Neutrophil (primary cell): ENCODE measurements around the gene NEO1.

Experiments
- H3K27ac ChIP-seq: fragments of 200-600 bp; sonication (generic); 2 replicates; pipeline ENCODE4 v1.5.1; 2016; ENCODE audit warnings: mild to moderate bottlenecking, moderate library complexity
- H3K27me3 ChIP-seq: fragments of 200-600 bp; sonication (generic); 2 replicates; pipeline ENCODE4 v1.6.0; 2016; ENCODE audit warnings: mild to moderate bottlenecking
- H3K36me3 ChIP-seq: fragments of 200-600 bp; sonication (generic); 2 replicates; pipeline ENCODE4 v1.5.1; 2017
- H3K4me1 ChIP-seq, 2 experiments: fragments of 200-600 bp in 1 of 2; sonication (generic) in 1 of 2; 1 replicate in 1 of 2; 2 replicates in 1 of 2; pipeline versions ENCODE4 v1.5.1 to v1.6.1; 2013 to 2016; ENCODE audit warnings: low read depth in 1 of 2, low read length in 1 of 2, mild to moderate bottlenecking in 1 of 2, moderate library complexity in 1 of 2; ENCODE audit not compliant: control insufficient read depth in 1 of 2, insufficient read depth in 1 of 2
- H3K4me3 ChIP-seq, 2 experiments: fragments of 200-600 bp in 1 of 2; sonication (generic) in 1 of 2; 1 replicate in 1 of 2; 2 replicates in 1 of 2; pipeline ENCODE4 v1.5.1; 2013 to 2016; ENCODE audit warnings: low read depth in 1 of 2, low read length in 1 of 2, mild to moderate bottlenecking in 1 of 2, moderate library complexity in 1 of 2
- H3K9me3 ChIP-seq: fragments of 200-600 bp; sonication (generic); 2 replicates; pipeline ENCODE4 v1.5.1; 2016
- TF ChIP-seq, protein P1 (sequence below): fragments of 200-600 bp; sonication (generic); IDR thresholded peaks from 2 replicates; pipeline ENCODE4 v1.5.1; 2016; ENCODE audit warnings: antibody characterized with exemption

Gene NEO1

DNA sequence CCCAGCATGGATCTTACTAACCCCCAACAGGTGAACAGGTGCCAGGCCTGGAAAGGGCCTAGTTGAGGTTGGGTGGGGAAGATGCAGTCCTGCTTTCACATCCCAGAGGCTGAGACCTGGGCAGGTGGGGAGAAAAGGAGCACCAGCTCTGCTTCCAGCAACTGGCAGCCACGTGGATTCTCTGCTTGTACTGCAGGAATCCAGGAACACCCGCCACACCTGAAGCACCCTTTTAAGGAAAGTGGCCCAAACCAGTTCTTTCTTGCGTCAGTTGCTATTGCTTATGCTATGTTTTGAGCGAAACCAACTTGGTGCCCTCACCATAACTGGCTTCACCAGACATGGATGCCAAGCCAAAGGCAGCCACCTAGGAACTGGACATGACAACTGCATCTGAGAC is 28.1 kb upstream of the NEO1 start:
- Histone ChIP-seq H3K27me3 (peaks cover 81% of the 10 kb centered on the region), H3K4me3 (no peak overlapping the region), H3K9me3 (no peaks in the 10 kb centered on the region), H3K4me1 (no peaks in the 10 kb centered on the region), H3K27ac (no peak overlapping the region), H3K36me3 (no peaks in the 10 kb centered on the region)
- TF ChIP-seq, protein P1, sequence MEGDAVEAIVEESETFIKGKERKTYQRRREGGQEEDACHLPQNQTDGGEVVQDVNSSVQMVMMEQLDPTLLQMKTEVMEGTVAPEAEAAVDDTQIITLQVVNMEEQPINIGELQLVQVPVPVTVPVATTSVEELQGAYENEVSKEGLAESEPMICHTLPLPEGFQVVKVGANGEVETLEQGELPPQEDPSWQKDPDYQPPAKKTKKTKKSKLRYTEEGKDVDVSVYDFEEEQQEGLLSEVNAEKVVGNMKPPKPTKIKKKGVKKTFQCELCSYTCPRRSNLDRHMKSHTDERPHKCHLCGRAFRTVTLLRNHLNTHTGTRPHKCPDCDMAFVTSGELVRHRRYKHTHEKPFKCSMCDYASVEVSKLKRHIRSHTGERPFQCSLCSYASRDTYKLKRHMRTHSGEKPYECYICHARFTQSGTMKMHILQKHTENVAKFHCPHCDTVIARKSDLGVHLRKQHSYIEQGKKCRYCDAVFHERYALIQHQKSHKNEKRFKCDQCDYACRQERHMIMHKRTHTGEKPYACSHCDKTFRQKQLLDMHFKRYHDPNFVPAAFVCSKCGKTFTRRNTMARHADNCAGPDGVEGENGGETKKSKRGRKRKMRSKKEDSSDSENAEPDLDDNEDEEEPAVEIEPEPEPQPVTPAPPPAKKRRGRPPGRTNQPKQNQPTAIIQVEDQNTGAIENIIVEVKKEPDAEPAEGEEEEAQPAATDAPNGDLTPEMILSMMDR, result no peak

DNA sequence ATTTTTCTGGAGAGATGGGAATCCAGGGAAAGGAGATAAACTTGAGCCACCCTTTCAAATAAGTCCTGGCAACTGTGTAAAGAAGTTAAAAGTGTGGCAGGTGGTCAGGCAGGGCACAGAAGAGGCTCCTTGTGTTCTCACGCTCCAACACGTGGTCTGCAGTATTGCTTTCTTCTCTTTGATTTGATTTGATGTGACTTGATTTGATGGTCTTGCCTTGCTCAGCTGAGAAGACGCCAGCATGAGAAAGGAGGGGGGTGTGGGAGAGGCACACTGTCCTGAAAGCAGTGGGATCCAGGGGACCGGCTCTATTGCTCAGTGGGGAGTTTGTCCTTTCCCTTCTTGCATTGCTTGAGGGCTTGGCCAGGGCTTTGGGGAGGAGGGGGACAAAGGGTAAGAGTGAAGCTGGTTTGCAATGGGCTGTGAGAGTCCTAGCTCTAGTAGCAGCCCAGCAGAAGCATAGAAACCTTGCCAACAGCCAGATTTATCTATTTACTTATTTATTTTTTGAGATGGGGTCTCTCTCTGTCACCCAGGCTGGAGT is 25.7 kb upstream of the NEO1 start:
- H3K4me3 ChIP-seq, result no peak overlapping the region
- H3K4me1 ChIP-seq, result no peaks in the 10 kb centered on the region
- TF ChIP-seq, protein P1, result no peak
- no peaks in the 10 kb centered on the region for H3K9me3 ChIP-seq
- H3K36me3 ChIP-seq, result no peaks in the 10 kb centered on the region
- no peak overlapping the region for H3K27ac ChIP-seq
- H3K27me3 ChIP-seq, result peaks cover 79% of the 10 kb centered on the region

DNA sequence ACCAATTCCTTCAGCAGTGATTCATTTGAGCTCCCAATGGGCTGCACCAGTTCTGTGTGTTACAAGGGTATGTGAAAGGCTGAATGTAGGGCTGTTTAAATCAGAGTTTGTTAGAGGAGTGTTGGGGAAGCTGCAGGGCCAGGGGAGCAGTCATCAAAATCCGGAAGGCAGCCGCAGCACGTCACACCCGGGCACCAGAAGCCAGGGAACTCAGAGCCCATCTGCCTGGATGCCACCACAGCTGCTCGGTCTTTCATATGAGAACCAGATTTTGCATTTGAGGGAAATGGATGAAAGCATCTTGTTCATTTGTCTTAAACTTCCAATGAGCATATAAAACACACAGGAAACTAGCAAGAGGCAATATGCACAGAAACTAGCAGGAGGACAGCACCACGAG is 24.2 kb upstream of the NEO1 start:
- H3K36me3 ChIP-seq, result no peaks in the 10 kb centered on the region
- H3K9me3 ChIP-seq, result no peaks in the 10 kb centered on the region
- H3K27ac ChIP-seq, result no peak overlapping the region
- peaks cover 74% of the 10 kb centered on the region for H3K27me3 ChIP-seq
- TF ChIP-seq, protein P1, result no peak
- H3K4me3 ChIP-seq, result no peak overlapping the region
- no peaks in the 10 kb centered on the region for H3K4me1 ChIP-seq

DNA sequence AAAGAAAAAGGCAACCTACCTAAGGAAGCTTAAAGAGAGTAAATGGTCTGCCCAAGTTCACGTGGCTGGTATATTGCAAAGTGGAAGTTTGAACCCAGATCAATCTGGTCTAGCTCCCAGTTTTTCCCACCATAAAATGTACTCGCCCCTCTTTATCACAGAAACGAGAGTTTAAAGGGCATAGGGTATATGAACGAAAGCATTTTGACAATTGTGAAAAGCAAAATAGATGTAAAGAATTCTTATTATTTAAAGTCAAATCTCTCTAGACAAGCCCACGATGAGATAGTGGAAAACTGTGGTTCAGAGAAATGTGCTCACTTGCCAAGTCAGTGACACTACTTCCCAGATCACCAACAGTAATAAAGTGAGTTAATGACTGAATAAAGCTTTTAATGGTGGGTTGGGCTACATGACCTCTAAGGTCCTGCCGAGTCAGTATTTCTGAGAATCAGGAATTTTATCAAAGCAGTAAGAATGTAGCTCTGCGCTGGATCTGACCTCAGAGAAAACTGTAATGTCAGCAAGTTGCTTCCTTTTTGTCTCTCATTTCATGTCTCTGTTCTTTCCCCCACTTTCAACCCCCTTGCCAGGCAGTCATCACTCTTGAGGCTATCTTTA is 23.3 kb upstream of the NEO1 start:
- TF ChIP-seq, protein P1, result no peak
- Histone ChIP-seq H3K4me1 (no peaks in the 10 kb centered on the region), H3K27ac (no peak overlapping the region), H3K36me3 (no peaks in the 10 kb centered on the region), H3K9me3 (no peaks in the 10 kb centered on the region), H3K4me3 (no peak overlapping the region), H3K27me3 (peaks cover 75% of the 10 kb centered on the region)

DNA sequence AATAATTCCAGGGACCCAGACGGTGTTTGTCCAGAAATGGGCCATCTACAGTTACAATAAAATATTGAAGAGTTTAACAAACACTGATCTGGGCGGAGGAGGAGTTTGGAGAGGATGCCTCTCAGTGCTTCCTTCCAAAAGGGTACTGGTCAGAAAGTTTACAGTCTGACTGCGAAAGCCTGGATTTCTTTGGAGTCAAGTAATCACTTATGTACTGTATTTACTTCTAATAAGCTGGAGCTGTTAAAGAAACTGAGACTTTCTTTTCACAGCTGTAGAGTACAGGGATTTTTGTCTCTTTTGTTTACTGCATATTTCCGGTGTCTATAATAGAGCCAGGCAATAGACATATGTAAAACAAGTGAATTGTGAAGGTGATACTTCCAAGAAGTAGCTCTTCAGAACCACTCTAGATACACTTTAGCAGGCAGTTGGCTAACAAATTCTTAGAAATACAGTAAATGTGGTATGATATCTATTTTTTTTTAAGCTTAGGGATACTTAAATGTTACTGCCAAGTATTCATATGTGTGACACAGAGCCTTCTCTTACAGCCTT is 22.1 kb upstream of the NEO1 start:
- H3K4me1 ChIP-seq, result no peaks in the 10 kb centered on the region
- H3K27me3 ChIP-seq, result peaks cover 76% of the 10 kb centered on the region
- no peaks in the 10 kb centered on the region for H3K9me3 ChIP-seq
- no peak overlapping the region for H3K4me3 ChIP-seq
- TF ChIP-seq, protein P1, result no peak
- H3K36me3 ChIP-seq, result no peaks in the 10 kb centered on the region
- no peak overlapping the region for H3K27ac ChIP-seq
